Measurements from ENCODE around the gene NTM.
"Not testable (repeated sequence)": the region's sequence is repeated elsewhere in the genome, so short reads cannot be mapped to it uniquely, and the experiment has no call there.

Gene NTM

DNA sequence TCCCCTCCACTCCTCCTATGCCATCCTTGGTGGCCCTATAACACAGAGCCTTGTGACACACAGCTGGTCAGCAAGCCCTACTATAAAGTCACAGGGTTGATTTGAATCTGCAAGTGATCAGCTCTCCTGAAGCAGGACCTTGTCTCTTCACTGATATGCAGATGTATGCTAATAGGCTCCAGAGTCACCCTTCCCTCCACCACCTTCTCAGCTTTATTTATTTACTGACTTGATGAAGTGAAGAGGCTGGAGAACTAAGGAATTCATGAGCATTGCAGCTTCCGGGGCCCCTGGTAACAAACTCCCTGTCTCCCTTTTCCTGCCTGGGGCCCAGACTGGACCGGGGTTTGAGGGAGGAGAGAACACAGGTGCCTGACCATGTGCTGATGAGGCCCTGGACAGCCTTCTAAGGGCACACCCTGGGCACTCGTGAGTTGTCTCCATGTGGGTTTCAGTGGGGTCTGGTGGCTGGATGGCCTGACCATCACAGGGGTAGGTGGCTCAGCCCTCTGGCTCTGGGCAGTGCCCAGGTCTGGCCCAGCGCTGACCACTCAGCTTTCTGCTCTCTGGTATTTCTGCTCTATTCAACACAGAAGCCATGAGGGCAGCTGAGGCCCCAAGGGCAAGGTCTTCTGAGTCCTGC lies 307.5 kb downstream of the NTM start:
- DNase-seq: no peak

DNA sequence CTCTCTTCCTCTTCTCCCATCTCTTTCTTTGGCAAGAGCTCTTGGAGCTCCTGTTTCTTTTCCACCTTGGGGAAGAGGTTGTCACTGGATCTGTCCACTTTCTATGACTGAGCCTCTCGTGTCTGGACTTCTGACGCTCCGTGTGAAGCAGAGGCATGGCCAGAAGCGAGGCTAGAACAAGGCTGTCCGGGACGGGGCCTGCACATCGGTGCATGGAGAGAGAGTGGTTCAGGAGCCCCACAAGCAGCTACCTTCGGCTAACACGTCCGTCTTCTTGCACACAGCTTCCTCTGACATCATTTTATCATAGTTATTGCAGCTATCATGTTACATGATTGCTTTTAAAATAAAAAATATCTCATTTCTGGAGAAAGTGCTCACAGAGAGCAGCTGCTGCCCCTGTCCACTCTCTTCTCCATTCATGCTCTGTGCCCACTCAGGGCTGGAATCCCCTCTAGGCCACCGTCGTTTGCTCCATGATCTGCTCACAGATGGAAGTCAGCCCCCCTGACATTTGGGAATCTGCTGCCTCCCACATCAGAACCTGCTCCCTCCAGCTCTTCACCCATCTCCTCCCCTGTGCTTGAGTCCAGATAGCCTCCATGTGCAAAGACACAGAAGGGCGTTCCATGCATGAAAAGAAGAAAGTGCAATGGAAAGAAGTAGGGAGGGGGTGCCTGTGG lies 308.4 kb downstream of the NTM start:
- DNase-seq: no peak

DNA sequence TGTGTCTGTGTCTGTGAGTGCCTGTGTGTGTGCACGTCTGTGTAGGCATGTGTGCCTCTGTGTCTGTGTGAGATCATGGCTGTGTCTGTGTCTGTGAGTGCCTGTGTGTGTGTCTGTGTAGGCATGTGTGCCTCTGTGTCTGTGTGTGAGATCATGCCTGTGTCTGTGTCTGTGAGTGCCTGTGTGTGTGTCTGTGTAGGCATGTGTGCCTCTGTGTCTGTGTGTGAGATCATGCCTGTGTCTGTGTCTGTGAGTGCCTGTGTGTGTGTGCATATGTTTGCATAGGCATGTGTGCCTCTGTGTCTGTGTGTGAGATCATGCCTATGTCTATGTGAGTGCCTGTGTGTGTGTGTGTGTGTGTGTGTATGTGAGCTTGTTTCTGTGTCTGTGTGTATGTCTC lies 310.0 kb downstream of the NTM start:
- not testable (repeated sequence) for DNase-seq

DNA sequence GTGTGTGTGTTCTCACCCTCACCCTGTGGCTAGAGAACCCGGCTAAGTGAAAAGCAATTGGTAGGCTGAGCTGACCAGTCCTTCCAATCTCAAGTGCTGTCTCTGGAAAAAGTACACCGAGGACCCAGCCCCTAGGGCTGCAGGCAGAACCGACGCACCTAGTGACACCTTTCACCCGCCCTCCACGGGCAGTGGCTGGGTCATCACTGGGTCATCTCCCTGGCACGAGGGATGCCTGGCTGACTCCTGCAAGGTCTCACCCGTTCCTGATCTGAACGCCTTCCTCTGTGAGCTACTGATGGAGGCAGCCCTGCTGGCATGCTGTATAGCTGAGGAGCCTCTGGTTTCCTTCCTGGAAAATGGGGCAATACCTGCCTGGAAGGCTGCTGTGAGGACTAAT lies 311.5 kb downstream of the NTM start:
- DNase-seq: no peak

DNA sequence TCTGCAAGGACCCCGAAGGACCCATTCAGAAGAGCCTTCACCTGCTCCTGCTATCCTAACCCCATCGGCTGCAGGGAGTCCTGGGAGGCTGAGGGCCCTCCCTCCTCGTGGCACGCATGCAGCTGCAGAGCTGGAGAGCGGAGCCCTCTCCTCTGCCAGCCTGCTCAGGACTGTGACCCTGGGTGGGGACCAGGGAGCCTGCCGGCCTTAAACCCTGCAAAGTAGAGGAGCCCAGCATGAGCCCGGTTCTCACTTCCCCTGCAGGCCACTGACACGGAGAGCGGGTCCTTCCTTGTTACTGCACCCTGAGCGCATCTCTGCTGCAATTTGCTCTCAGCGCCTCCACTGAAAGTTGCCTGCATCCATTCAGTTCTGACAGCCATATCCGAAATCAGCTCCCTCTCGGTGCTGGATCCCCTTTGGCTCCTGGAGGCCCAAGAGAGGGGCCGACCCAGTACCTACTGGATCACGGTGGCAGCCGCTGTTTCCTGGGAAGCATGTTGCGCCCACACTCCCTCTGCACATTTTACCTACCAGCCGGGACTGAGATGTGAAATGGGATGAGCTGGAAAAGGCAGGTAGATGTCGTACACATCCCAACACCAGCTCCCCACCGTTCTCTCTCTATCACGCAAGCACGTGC lies 312.1 kb downstream of the NTM start:
- no peak for DNase-seq

DNA sequence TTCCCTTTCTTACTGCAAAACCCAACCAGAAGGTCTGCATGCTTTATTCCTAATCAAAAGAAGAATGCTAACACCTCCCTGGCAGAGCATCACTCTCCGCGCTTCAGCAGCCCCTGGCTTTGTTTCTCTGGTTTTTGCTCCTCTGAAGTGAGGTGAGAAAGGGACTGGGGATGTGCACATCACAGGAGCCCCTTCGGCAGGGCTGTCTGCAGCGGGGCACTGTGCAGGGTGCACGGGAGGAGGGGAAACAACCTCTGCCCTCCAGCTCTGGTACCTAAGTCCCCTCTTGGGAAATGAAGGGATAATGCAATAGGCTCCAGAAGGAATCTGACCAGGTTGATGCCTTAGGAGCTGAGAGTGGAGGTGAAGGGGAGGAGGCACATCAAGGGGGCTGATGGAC lies 312.7 kb downstream of the NTM start:
- no peak for DNase-seq

DNA sequence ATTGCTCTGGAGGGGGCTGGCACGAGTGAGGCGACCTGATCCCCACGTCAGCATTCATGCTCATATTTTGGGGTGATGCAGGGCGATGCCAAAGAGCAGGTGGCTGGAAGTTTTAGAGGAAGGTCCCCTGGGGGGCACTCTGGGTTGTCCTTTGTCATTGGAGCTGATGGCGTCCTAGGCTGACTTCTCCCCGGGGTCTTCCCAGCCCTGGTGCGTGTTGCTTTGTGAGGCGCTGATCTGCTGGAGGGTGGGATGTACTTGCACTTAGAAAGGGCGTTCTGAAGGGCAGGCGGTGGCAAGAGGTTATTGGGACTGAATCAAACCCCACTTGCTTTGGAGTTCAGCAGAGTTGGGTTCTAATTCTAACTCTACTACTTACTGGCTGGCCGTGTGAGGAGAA lies 313.3 kb downstream of the NTM start:
- DNase-seq: no peak

DNA sequence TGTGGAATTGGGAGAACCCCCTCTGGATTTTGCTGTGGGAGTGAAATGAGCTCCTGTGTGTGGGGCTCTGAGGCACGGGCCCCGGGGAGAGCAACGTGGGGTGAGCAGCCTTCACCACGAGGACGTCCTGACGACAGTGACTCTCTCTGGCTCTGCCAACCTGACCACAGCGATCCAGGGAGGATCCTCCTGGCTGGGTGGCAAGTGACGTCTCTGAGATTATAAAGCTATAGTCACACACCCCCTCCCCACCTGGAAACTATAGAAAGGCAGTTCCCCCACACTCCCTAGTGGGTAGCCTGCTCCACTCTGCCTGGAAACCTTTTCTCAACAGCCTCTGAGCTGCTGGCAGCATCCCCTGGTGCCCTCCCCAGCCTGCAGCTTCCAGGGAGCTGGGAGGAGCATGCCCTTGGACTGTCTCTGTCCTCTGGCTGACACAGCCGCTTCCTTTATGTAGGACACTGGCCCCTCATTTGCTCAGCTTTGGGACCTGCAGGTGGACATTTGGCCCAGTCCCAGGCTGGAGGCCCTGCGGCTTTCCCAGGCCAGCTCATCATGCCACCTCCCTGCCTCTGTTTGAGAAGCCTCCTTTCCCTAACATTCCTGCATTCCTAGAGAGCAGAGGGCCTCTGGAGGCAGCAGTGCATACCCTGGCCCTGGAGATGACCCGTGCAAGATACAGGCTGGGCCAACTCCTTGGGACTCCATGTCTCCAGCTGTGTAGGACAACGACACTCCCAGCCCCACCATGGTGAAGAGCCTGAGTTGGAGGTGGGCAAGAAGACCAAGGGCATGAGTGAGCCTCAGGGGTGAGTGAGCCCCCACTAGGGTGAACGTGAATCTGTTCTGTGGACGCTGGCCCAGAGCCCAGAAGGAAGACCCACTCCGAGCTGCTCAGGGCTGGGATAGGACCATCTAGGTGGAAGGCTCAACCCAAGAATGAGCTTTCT lies 314.0 kb downstream of the NTM start:
- DNase-seq: no peak

DNA sequence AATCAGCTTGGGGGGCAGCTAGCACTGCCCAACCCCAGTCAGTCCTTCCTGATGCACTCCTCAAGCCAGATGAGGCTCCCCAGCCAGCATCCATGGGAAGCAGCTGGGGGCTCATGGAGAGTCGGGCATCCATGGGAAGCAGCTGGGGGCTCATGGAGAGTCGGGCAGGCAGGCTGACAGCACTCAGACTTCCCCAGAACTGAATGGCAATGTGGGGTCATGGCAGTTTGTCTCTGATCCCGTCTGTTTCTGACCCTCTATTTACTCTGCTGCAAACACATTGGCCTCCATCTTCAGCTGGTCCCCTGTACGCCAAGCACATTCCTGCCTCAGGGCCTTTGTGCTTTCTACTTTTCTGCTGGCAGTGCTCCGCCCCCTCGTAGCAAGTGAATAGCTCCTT lies 314.8 kb downstream of the NTM start:
- DNase-seq: no peak

DNA sequence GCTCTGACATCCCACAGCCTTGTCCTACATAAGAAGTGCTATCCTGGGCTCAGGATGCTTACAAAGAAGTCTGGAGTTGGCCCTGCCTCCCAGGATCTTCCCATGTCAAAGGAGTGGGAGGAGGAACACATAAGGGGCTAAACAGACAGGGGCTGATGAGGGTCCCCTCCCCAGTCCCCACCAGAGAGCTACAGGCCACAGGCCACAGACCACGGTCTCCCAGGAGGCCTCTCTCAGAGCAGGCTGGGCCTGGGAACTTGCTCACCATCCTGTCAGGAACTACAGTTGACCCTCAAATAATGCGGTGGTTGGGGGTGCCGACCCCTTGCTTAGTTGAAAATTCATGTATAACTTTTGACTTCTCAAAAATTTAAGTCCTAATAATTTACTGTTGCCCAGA lies 315.5 kb downstream of the NTM start:
- DNase-seq: no peak

DNA sequence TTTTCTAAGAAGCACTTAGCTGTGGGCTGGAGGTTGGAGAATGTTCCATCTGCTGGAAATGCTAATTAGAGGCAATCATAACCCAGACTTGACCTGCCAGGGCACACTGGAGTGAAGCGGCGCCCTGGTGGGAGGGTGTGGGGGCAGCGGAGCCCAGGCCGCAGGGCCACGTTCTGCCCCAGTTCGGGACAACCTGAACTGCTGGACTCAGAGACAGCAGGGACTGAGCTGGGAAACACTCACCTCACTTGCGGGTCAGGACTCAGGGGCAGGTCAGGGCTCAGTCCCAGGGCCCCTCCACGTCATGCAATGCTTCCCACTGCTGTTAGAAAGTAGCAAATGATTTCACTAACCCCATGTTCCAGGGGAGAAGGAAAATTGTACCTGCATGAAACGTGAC lies 316.4 kb downstream of the NTM start:
- DNase-seq: no peak

DNA sequence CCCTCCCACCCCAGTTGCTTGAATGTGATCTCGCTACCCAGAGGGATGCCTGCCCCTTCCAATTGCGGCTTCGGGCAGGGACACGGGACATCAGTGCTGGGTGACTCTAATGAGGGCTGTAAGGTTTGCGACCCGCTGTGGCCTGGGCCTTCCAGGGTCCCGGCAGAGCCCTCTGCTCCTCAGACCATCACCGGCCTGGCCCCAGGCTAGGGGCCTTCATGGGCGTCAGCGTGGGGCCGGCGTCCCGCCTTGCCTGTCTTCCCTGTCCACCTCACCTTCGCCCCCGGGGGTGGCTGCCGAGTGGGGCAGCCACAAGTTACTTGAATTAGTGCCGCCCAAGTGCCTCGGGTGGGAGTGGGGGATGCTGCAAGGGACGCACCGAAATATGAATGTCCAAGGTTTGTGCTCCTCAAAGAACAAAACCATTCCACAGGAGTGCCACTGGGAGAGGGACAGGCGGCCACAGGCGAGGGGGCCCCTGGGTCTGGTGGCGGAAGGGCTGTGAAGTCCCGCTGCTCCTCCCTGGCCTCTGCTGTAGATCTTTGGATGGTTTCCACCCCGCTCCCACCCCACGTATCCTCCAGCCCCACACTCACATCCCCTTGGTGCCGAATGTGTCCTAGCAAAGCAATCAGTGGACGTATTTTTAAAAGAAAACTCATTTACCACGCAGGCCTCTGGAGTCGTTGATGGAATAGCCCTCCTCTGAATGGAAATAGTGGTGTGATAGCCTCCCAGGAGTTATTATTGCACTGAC lies 317.1 kb downstream of the NTM start:
- DNase-seq: no peak

DNA sequence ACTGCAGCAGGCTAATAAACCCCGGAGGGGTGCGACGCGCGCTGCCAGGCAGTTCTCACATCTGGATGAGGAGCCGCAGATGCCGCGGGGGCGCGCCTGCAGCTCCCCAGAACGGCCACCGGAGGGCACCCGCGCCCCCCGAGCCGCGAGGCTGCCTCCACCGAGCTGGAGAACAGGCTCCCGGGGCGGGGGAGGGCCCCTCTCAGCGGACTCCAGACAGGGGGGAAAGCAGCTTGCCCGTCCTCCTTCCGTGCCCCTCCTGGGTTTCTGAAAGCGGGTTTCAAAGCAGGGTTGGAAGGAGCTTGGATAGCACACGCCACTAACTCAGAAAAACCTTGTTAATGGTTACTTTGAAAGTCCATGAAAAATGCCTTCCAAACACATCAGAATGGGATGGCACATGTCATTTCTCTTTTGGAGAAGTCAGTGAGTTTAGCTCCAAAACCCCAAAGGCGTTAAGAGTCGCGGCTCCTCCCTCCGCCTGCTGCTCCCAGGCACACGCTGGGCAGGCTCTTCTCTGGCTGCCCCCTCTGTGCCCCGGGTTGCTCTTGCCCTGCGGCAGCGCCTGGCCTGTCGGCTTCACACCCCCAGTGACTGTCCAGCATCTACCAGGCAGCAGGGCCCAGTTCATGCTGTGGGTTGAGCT lies 317.8 kb downstream of the NTM start:
- no peak for DNase-seq

DNA sequence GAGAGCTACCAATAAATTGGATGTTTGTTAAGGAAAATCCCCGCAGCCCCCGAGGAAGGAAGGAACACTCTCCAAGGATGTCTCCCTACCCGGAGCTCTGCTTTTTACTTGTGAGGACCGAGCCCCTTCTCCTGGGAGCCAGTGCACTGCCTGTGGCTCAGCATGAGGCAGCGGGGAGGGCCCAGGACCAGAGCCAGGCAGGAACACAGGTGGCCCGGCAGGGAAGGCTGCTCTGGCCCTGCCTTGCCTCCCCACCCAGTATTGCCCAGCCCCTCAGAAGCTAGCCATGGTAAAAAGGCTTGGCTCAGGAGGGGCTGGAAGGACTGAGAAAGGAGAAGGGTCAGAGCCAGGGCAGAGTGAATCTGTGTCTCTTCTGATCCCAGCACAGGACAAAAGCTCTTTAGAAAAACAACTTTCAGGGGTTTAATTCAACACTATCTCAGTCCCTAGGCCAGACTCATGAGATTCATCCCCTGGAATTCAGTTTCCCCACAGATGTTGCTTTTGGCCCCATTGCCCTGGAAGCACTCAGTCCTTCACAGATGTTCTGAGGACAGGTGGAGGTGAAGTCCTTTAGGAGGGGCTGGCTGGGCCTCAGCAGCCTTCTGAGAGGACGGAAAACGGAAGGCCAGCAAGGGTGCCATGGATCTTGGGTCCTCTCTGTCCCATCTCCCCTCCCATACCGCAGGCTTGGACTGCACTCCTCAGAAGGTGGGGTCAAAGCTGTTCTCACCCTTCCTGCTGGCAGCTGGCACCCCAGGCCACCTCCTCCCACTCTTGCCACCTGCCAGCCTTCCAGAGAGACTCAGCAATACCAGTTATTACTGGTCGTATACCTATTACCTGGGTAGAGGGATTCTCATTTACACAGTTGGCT lies 318.9 kb downstream of the NTM start:
- DNase-seq: no peak

DNA sequence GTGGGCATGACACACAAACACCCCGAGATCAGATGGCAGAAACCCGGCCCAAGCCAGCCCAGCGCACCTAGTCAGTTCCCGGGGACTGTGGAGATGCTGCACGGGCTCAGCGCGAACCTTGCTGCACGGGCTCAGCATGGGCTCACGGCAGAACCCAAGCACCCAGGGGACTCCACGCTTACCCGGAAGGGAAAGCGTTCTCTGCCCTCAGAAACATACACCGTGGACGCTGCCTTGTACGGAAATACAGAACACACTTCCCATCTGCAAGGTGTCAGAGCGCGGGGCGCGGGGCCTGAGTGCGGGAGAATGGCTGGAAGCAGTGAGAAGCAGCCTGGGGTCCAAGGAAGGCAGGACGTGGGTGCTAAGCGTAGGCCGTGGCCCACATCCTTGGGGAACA lies 319.9 kb downstream of the NTM start:
- no peak for DNase-seq

DNA sequence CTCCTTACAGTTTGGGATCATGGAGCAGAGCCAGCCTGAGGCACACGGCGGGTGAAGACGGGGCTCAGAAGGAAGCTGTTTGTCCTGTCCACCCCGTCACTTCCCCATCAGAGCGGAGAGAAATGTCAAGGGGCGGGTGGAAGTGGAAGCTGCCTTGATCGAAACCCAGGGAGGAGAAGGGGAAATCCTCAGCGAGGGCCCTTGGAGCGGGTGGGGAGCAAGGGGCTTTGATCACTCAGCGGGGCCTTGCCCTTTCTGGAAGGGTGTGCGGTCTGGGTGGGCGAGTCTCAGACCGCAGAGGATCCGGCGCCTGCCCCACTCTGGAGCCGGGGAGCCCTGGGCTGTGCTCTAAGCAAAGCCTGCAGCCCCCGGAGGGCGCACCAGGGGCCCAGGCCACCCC lies 320.4 kb downstream of the NTM start:
- DNase-seq: no peak

DNA sequence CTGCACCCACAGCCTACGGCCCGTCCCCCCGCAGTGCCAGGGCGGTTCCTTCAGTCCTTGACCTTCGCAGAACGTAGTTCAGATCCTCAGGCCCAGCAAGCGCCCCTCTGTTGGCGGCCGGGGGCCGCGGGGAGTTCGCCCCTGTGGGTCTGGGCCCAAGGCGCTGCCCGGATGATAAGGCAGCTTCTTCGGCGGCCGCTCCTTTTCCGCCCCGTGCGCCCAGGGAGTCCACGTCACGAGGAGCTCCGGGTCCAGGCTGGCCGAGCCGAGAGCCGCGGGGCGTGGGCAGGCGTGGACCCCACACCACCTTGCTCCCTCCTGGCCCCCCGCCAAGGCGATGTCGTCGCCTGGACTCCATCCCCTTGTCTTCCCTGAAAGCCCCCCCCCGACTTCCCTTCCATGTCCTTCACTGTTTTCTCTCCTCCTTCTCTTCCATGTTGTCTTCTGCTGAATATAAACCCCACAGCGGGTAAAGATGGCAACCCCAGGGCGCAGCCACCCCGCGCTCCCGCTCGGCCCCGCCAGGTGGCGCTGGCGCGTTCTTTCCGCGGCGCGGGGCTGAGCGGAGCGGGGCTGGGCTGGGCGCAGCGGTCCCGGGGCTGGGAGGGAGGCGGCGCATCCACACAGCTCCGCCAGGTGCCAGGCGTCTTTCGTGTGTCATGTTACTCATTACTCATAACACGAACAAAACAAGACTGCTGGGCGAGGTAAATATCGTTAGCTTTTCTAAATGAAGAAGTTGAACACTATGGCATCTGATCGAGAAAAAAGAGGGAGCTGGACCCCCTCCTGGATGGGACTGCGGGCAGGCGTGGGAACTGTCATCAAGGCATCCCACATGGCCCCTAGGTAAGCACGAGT lies 321.0 kb downstream of the NTM start:
- DNase-seq: no peak

DNA sequence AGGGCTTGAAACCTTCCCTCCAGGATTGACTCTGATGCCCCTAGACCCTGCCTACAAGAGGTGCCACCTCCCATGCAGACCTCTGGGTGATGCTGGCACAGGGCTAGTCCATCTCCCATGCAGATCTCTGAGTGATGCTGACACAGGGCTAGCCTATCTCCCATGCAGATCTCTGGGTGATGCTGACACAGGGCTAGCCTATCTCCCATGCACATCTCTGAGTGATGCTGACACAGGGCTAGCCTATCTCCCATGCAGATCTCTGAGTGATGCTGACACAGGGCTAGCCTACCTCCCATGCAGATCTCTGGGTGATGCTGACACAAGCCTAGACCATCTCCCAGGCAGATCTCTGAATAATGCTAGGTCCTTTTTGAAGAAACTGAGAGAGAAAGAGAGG lies 321.7 kb downstream of the NTM start:
- no peak for DNase-seq

DNA sequence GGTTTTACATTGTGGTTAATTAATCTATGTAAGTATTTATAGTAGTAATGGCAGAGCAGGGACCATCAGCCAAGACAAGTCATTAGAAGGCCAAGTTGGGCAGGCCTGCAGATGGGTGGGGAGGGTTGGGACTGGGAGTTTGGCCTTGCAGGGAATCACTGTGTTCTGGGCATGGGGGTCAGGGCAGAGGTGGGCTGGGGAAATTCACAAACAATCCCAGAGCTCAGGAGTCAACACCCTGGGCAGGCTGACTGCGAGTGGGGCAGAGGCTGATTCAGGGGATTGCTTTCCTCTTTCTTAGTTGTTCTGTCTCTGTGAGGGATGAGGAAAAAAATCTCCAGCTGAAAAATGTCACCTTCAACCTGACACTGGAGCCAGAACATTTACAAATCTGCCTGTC lies 322.5 kb downstream of the NTM start:
- DNase-seq: no peak

DNA sequence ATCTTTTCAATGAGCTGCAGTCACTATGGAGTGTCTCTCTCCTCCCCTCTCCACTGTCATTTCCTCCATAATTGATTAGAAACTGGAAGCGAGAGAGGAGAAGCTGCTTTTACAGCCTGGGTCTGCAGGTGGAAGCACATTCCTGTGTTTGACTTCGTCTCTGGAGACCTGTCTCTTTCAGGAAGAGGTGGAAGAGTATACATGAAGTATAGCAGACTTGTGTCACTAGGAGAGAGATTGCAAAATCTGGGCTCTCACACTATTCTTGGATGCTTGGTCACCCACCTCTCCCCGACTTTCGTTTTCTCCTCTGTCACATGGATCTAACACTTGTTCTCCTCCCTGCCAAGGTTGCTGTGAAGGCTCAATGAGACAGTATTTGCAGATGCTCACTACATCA lies 323.3 kb downstream of the NTM start:
- DNase-seq: no peak

Data from activated T-cell treated with anti-CD3 and anti-CD28 coated beads, Interleukin-2, amount 50 U/mL, for 1 hour (primary cell).